Measurements from ENCODE around the gene C11orf52. TPM values are rescaled to one million over a fixed set of nuclear protein-coding genes. Genes with fewer than 3 reads are reported as not detected.

C11orf52 gene
- polyA plus RNA-seq, 2 of the 4 experiments (the other 2 are of a cell fraction): 0.08 to 0.13 TPM

GRCh38 chr11:111909378-111909777 lies 9.3 kb upstream of the C11orf52 start:
- 81% methylated on average over 5 of the region's 5 CpGs for WGBS (ENCODE audit: missing lambda C conversion rate)
- TF ChIP-seq HOXA7 (CRISPR knock-in tag; IDR thresholded peaks at IDR 0.05): no peak
- TF ChIP-seq FOXS1 (CRISPR knock-in tag; IDR thresholded peaks at IDR 0.05): no peak
- TF ChIP-seq PHF8 (IDR thresholded peaks at IDR 0.05; ENCODE audit: borderline replicate concordance, low read depth): no peak
- no peak for TF ChIP-seq PBX3 (IDR thresholded peaks at IDR 0.05)
- TF ChIP-seq JUNB (IDR thresholded peaks at IDR 0.05): no peak
- TF ChIP-seq KDM5A (IDR thresholded peaks at IDR 0.05): no peak
- TF ChIP-seq FOSL2 (IDR thresholded peaks at IDR 0.05): no peak
- no peak for TF ChIP-seq FOSL2 (CRISPR knock-in tag; IDR thresholded peaks at IDR 0.05)
- no peak for TF ChIP-seq RFX5 (IDR thresholded peaks at IDR 0.05)
- no peak for TF ChIP-seq TP53 (CRISPR knock-in tag; IDR thresholded peaks at IDR 0.05)
- TF ChIP-seq FOSB (CRISPR knock-in tag; IDR thresholded peaks at IDR 0.05): no peak
- no peak for TF ChIP-seq EHMT2 (IDR thresholded peaks at IDR 0.05; ENCODE audit: low read depth)
- TF ChIP-seq RCOR1 (IDR thresholded peaks at IDR 0.05; ENCODE audit: low read depth, low read length): no peak
- no peak for TF ChIP-seq POLR2AphosphoS2 (conservative IDR thresholded peaks at IDR 0.05; ENCODE audit: low read length)
- TF ChIP-seq CEBPB (IDR thresholded peaks at IDR 0.05): no peak
- TF ChIP-seq ZC3H11A (IDR thresholded peaks at IDR 0.05): no peak
- no peak for TF ChIP-seq ESRRA (IDR thresholded peaks at IDR 0.05; ENCODE audit: borderline replicate concordance, low read length)
- ChIA-PET CTCF (interaction anchor here (0.6 kb wide), 2 partner anchors 38 to 677 kb away, joined by 3 read pairs; partner anchors contain the start of gene ALG9), POLR2A (no interaction called here)
- Histone ChIP-seq H3K9me3 (no peaks in the 10 kb centered on the region), H3K27ac (no peak overlapping the region), H3K4me3 (no peak overlapping the region), H3K4me1 (peaks cover 16% of the 10 kb centered on the region), H3K4me2 (no peak overlapping the region)
- no peak for ATAC-seq
- no peak for FAIRE-seq
- DNase-seq (ENCODE audit: low read depth in 1 of 2, low spot score in 1 of 2): no peak

GRCh38 chr11:111910676-111911562 lies 7.8 kb upstream of the C11orf52 start:
- 86% methylated on average over 9 of the region's 9 CpGs for WGBS (ENCODE audit: missing lambda C conversion rate)
- Histone ChIP-seq H3K27ac (peak overlapping the region; percentile 49 to 61; a peak in 4 of 6 replicates), H3K4me1 (peaks cover 16% of the 10 kb centered on the region), H3K9me3 (no peaks in the 10 kb centered on the region), H3K4me2 (peak overlapping the region; percentile 55; the same call in 1 of the 3 replicates), H3K4me3 (no peak overlapping the region)
- DNase-seq (ENCODE audit: low read depth in 1 of 2, low spot score in 1 of 2) (no peak), ATAC-seq (no peak), FAIRE-seq (no peak)
- TF ChIP-seq RNF2 (IDR thresholded peaks at IDR 0.05; ENCODE audit: borderline replicate concordance, low read depth) (no peak), CBX2 (IDR thresholded peaks at IDR 0.05; ENCODE audit: borderline replicate concordance, low read depth) (no peak), CHD4 (IDR thresholded peaks at IDR 0.05; ENCODE audit: borderline replicate concordance) (no peak), NPAS2 (CRISPR knock-in tag; IDR thresholded peaks at IDR 0.05; ENCODE audit: borderline replicate concordance) (no peak)
- ChIA-PET POLR2A (interaction anchor here (1.0 to 1.1 kb wide), 2 partner anchors 15 to 16 kb away, joined by 4 to 5 read pairs; no protein-coding TSS in a partner anchor), CTCF (interaction anchor here (1.1 kb wide), 1 partner anchor 21 kb away, joined by 3 read pairs; no protein-coding TSS in a partner anchor)

GRCh38 chr11:111911563-111912401 lies 6.9 kb upstream of the C11orf52 start, which contains the start of gene CRYAB:
TSS of gene CRYAB (minus strand) at chr11:111911770. CDS start at chr11:111911724, 46 bp downstream.
- Histone ChIP-seq H3K4me3 (no peak within 1 kb of the TSS), H3K4me2 (peak within 1 kb of the TSS; percentile 55), H3K4me1 (peaks cover 16% of the 10 kb centered on the region), H3K27ac (peak within 1 kb of the TSS; percentile 49 to 61; a peak in 5 of 6 replicates), H3K9me3 (no peaks in the 10 kb centered on the region)
- ATAC-seq: peak; percentile 57 to 78
- ChIA-PET CTCF (no interaction called here), POLR2A (interaction anchor here (1.1 kb wide), 1 partner anchor 14 kb away, joined by 5 read pairs; no protein-coding TSS in a partner anchor)
- FAIRE-seq: no peak
- peak in 1 of 2 experiments; percentile 49 for DNase-seq (ENCODE audit: low read depth in 1 of 2, low spot score in 1 of 2)
- 64% methylated on average over 13 of the region's 17 CpGs for WGBS (ENCODE audit: missing lambda C conversion rate)
- TF ChIP-seq MAFK (IDR thresholded peaks at IDR 0.05; ENCODE audit: partially characterized antibody) (no peak), BHLHE40 (IDR thresholded peaks at IDR 0.05; ENCODE audit: low read depth, low read length) (no peak), TFCP2L1 (CRISPR knock-in tag; IDR thresholded peaks at IDR 0.05) (no peak), EHMT2 (IDR thresholded peaks at IDR 0.05; ENCODE audit: low read depth) (no peak), CHD2 (IDR thresholded peaks at IDR 0.05; ENCODE audit: low read length, partially characterized antibody) (no peak), ELK1 (IDR thresholded peaks at IDR 0.05; ENCODE audit: low read depth, low read length) (no peak), FOXS1 (CRISPR knock-in tag; IDR thresholded peaks at IDR 0.05) (no peak), ZC3H11A (IDR thresholded peaks at IDR 0.05) (no peak), RAD21 (conservative IDR thresholded peaks at IDR 0.05 in 1 of 2, IDR thresholded peaks at IDR 0.05 in 1 of 2) (no peak), ATOH8 (CRISPR knock-in tag; IDR thresholded peaks at IDR 0.05; ENCODE audit: low read depth) (no peak), NR3C1 (IDR thresholded peaks at IDR 0.05) (no peak), RCOR1 (IDR thresholded peaks at IDR 0.05; ENCODE audit: low read depth, low read length) (no peak), EHF (CRISPR knock-in tag; IDR thresholded peaks at IDR 0.05) (no peak)
